Vagina (tissue), 2 donors: ENCODE measurements around the gene NDUFA3. TPM values are rescaled to one million over a fixed set of nuclear protein-coding genes. Genes with fewer than 3 reads are reported as not detected.

Source experiments
- DNase-seq, 2 donors: peaks; one replicate each; pipeline ENCODE4 v3.0.0-alpha.2; 2017; ENCODE audit errors: extremely low spot score in 2 of 2
- H3K27ac ChIP-seq: fragments of 200-600 bp; sonication (generic); one replicate; pipeline ENCODE4 v1.5.1; 2019
- H3K27me3 ChIP-seq: fragments of 200-600 bp; sonication (generic); one replicate; pipeline ENCODE4 v1.5.1; 2019
- H3K36me3 ChIP-seq, 2 donors: fragments of 200-600 bp; sonication (generic); one replicate each; pipeline ENCODE4 v1.5.1; 2017 to 2019
- H3K4me1 ChIP-seq: fragments of 200-600 bp; sonication (generic); one replicate; pipeline ENCODE4 v1.5.1; 2019
- H3K4me3 ChIP-seq, 2 donors: fragments of 200-600 bp; sonication (generic); 1 replicate in 1 of 2; 2 replicates in 1 of 2; pipeline ENCODE4 v1.5.1; 2016 to 2019
- H3K9me3 ChIP-seq: fragments of 200-600 bp; sonication (generic); one replicate; pipeline ENCODE4 v1.5.1; 2019
- POLR2A ChIP-seq, 2 donors: fragments of 450-650 bp; IDR thresholded peaks; one replicate each; pipeline ENCODE4 v1.6.1; 2017; ENCODE audit warnings: antibody characterized with exemption in 2 of 2, mild to moderate bottlenecking in 2 of 2, moderate library complexity in 2 of 2
- POLR2AphosphoS5 ChIP-seq, 2 donors: sonication (generic); formaldehyde crosslinking; IDR thresholded peaks; one replicate each; pipeline ENCODE4 v1.9.0; 2017; ENCODE audit warnings: antibody characterized with exemption in 2 of 2, mild to moderate bottlenecking in 2 of 2, low read depth in 1 of 2; ENCODE audit not compliant: insufficient read depth in 1 of 2
- intact Hi-C: fragments of 100-400 bp; cut with DNase I; formaldehyde crosslinking; loops from one replicate; pipeline ENCODE4 v1.15.1; 2023
- total RNA-seq: library from RNA; depleted of rRNA; stranded (reverse); fragments of >200 nt; gene quantifications from one replicate; pipeline ENCODE4 v1.2.3, GENCODE V29; 2016
- TF ChIP-seq, protein P1 (sequence below), 3 experiments: fragments of 450-650 bp in 2 of 3; fragments of 200-600 bp in 1 of 3; sonication (generic) in 1 of 3; IDR thresholded peaks; one replicate each; pipeline ENCODE4 v1.5.1; 2017 to 2019; ENCODE audit warnings: antibody characterized with exemption in 3 of 3, mild to moderate bottlenecking in 2 of 3, moderate library complexity in 2 of 3

NDUFA3 gene
- total RNA-seq, 1 donor from 2014 or later = 79.3 TPM

DNA sequence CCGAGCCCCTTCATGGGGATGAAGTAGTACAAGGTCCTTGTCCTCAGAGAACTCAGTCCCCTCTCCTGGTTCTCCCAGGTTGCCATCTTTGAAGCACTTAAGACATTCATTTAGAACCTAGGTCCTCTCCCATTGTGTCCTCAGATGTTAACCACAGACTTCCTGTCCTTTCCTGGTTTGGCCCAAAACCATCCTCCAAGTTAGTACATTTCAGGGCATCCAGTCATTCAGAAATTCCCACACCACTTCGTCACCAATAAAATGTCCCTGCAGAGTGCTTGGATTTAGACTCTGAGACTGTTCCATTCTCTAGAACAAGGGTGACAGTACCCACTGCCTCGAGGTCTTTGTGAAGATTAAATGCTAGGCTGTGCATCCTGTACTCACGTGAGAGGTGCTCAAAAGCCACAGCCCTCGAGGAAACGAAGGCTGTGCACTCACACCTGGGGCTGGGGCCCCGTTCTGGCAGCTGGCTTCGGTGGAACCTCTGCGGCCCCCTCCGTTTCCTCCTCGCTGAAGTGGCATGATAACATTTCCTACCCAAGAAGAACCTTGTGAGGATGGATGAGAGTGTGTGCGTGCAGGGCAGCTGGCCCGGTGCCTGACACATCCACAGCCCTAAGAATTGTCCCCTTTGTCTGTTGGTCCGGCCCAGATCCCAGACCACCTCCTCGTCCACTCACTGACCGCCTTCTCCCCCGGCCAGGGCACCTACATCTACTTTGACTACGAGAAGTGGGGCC is 52.1 kb downstream of the NDUFA3 start:
- Histone ChIP-seq H3K27me3 (no peaks in the 10 kb centered on the region), H3K9me3 (no peaks in the 10 kb centered on the region), H3K36me3 (peaks cover 0 to 70% of the 10 kb centered on the region in 2 donors), H3K4me3 (no peak overlapping the region), H3K27ac (no peak overlapping the region), H3K4me1 (peaks cover 13% of the 10 kb centered on the region)
- no peak for DNase-seq
- intact Hi-C loops = no loop called here
- TF ChIP-seq, protein P1, sequence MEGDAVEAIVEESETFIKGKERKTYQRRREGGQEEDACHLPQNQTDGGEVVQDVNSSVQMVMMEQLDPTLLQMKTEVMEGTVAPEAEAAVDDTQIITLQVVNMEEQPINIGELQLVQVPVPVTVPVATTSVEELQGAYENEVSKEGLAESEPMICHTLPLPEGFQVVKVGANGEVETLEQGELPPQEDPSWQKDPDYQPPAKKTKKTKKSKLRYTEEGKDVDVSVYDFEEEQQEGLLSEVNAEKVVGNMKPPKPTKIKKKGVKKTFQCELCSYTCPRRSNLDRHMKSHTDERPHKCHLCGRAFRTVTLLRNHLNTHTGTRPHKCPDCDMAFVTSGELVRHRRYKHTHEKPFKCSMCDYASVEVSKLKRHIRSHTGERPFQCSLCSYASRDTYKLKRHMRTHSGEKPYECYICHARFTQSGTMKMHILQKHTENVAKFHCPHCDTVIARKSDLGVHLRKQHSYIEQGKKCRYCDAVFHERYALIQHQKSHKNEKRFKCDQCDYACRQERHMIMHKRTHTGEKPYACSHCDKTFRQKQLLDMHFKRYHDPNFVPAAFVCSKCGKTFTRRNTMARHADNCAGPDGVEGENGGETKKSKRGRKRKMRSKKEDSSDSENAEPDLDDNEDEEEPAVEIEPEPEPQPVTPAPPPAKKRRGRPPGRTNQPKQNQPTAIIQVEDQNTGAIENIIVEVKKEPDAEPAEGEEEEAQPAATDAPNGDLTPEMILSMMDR (IDR thresholded peaks at IDR 0.05) = no peak
- TF ChIP-seq POLR2AphosphoS5 (IDR thresholded peaks at IDR 0.05; ENCODE audit: insufficient read depth in 1 of 2, low read depth in 1 of 2) (no peak), POLR2A (IDR thresholded peaks at IDR 0.05) (no peak)

DNA sequence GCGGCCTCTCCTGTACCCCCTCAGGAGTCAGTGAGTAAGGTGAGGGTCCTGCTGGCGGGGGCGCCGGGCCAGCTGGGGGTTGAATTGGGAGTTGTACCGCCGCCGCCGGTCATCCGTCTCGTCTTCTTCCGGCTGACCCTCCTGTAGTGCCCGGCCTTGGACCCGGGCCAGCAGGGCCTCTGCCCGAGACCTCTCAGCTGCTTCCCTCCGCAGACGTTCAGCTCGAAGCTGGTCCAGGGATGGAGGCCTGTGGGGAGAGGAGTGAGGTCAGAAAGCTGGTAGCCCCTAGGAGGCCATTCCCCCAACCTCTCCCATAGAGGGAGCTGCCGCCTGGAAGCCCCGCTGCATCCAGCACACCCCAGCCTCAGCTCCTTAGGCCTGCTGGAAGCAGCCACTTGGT is 53.0 kb downstream of the NDUFA3 start:
- Histone ChIP-seq H3K4me1 (peaks cover 20% of the 10 kb centered on the region), H3K27me3 (no peaks in the 10 kb centered on the region), H3K4me3 (no peak overlapping the region), H3K36me3 (peaks cover 0 to 62% of the 10 kb centered on the region in 2 donors), H3K27ac (no peak overlapping the region), H3K9me3 (no peaks in the 10 kb centered on the region)
- DNase-seq = no peak
- TF ChIP-seq, protein P1 (IDR thresholded peaks at IDR 0.05) = no peak
- no peak for TF ChIP-seq POLR2AphosphoS5 (IDR thresholded peaks at IDR 0.05; ENCODE audit: insufficient read depth in 1 of 2, low read depth in 1 of 2)
- TF ChIP-seq POLR2A (IDR thresholded peaks at IDR 0.05) = no peak
- intact Hi-C loops = no loop called here

DNA sequence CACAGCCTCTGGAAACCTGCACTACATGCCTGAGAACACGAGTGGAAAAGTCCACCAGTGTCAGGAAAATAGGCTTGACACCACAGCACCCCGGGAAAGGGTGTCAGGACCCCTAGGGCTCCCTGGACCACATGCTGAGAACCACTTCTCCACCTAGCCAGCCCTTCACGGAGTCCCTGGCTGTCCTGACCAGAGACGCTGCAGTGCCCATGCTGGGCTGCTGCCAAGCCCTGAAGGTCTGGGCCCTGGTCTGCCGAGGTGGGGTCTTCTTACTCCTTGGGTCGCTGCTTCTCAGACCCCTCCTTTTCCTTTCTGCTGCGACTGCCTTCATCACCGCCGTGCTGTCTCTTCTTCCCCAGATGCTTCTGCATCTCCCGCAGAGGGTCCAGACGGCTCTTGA is 53.8 kb downstream of the NDUFA3 start:
- H3K36me3 ChIP-seq = peaks cover 0 to 61% of the 10 kb centered on the region in 2 donors
- intact Hi-C loops = no loop called here
- no peak overlapping the region for H3K27ac ChIP-seq
- TF ChIP-seq POLR2A (IDR thresholded peaks at IDR 0.05) = no peak
- TF ChIP-seq, protein P1 (IDR thresholded peaks at IDR 0.05) = no peak
- no peak for TF ChIP-seq POLR2AphosphoS5 (IDR thresholded peaks at IDR 0.05; ENCODE audit: insufficient read depth in 1 of 2, low read depth in 1 of 2)
- H3K4me1 ChIP-seq = peaks cover 28% of the 10 kb centered on the region
- no peaks in the 10 kb centered on the region for H3K27me3 ChIP-seq
- no peak for DNase-seq
- no peaks in the 10 kb centered on the region for H3K9me3 ChIP-seq
- H3K4me3 ChIP-seq = no peak overlapping the region

DNA sequence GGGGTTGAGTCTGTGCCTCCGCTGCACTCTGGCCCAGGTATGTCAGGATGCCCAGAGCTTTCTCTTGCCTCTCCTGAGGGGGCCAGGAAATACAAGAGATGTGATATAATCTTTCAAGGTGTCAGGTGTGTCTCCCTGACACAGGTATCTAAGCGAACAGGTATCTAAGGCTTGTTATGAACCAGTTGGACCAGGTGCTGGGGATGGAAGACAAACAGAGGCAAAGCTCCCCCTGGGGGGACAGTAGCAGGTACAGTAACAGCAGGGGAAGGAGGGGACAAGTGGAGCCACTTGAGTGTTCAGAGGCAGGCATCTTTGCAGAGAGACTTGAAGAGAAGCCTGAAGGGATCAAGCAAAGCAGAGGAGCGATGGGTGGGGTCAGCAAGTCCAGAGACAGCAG is 54.3 kb downstream of the NDUFA3 start:
- no peak for DNase-seq
- intact Hi-C loops = no loop called here
- TF ChIP-seq POLR2A (IDR thresholded peaks at IDR 0.05) (no peak), POLR2AphosphoS5 (IDR thresholded peaks at IDR 0.05; ENCODE audit: insufficient read depth in 1 of 2, low read depth in 1 of 2) (no peak)
- TF ChIP-seq, protein P1 (IDR thresholded peaks at IDR 0.05) = no peak
- Histone ChIP-seq H3K4me1 (peaks cover 32% of the 10 kb centered on the region), H3K27me3 (no peaks in the 10 kb centered on the region), H3K9me3 (no peaks in the 10 kb centered on the region), H3K4me3 (no peak overlapping the region), H3K27ac (no peak overlapping the region), H3K36me3 (peaks cover 0 to 56% of the 10 kb centered on the region in 2 donors)

Other genes with a start within 250 kb of the NDUFA3 start
- gene MYADM, start 235.0 kb upstream of the NDUFA3 start, total RNA-seq = 68.3 TPM
- not detected for gene PRKCG, start 220.7 kb upstream of the NDUFA3 start, total RNA-seq
- gene CACNG7, start 193.6 kb upstream of the NDUFA3 start, total RNA-seq = not detected
- not detected for gene CACNG8, start 139.9 kb upstream of the NDUFA3 start, total RNA-seq
- not detected for gene CACNG6, start 111.2 kb upstream of the NDUFA3 start, total RNA-seq
- not detected for gene VSTM1, start 39.0 kb upstream of the NDUFA3 start, total RNA-seq
- gene TARM1, start 21.5 kb upstream of the NDUFA3 start, total RNA-seq = not detected
- 1.2 TPM for gene OSCAR, start 2.1 kb upstream of the NDUFA3 start, total RNA-seq
- 13.0 TPM for gene TFPT, start 12.8 kb downstream of the NDUFA3 start, total RNA-seq
- 44.4 TPM for gene PRPF31, start 12.9 kb downstream of the NDUFA3 start, total RNA-seq
- gene CNOT3, start 34.9 kb downstream of the NDUFA3 start, total RNA-seq = 17.7 TPM
- gene LENG1, start 56.9 kb downstream of the NDUFA3 start, total RNA-seq = 5.4 TPM
- 22.3 TPM for gene TMC4, start 70.3 kb downstream of the NDUFA3 start, total RNA-seq
- gene MBOAT7, start 86.7 kb downstream of the NDUFA3 start, total RNA-seq = 76.6 TPM
- 52.3 TPM for gene TSEN34, start 88.5 kb downstream of the NDUFA3 start, total RNA-seq
- gene RPS9, start 98.0 kb downstream of the NDUFA3 start, total RNA-seq = 1,892 TPM
- gene LILRB3, start 120.2 kb downstream of the NDUFA3 start, total RNA-seq = 20.4 TPM
- gene LILRA6, start 139.9 kb downstream of the NDUFA3 start, total RNA-seq = 1.5 TPM
- gene LILRB5, start 154.4 kb downstream of the NDUFA3 start, total RNA-seq = 12.3 TPM
- 2.0 TPM for gene LILRB2, start 178.3 kb downstream of the NDUFA3 start, total RNA-seq
- 2.9 TPM for gene LILRA5, start 210.3 kb downstream of the NDUFA3 start, total RNA-seq
- not detected for gene LILRA4, start 236.3 kb downstream of the NDUFA3 start, total RNA-seq